HG03039 (cell line): ENCODE data around the gene LCN1.

ENCODE experiments used
- ATAC-seq: cut with Tn5 transposase; IDR thresholded peaks from one replicate; pipeline ENCODE4 v1.9.1; 2021; ENCODE audit warnings: mild to moderate bottlenecking, moderate library complexity; ENCODE audit not compliant: unreplicated experiment

Gene LCN1

GRCh38 chr9:135565636-135566035 lies 44.4 kb downstream of the LCN1 start:
- ATAC-seq = no peak

- ATAC-seq = no peak
Measured at GRCh38 chr9:135566552-135566951, 45.3 kb downstream of the LCN1 start.

GRCh38 chr9:135567311-135567710 lies 46.1 kb downstream of the LCN1 start:
- no peak for ATAC-seq

GRCh38 chr9:135568026-135568425 lies 46.8 kb downstream of the LCN1 start:
- ATAC-seq = no peak

GRCh38 chr9:135570456-135570855 lies 49.2 kb downstream of the LCN1 start:
- no peak for ATAC-seq

- ATAC-seq = no peak
Measured at GRCh38 chr9:135572233-135572632, 51.0 kb downstream of the LCN1 start.

- ATAC-seq = no peak
Measured at GRCh38 chr9:135573124-135573523, 51.9 kb downstream of the LCN1 start.

- ATAC-seq = no peak
Measured at GRCh38 chr9:135574331-135574730, 53.1 kb downstream of the LCN1 start.

GRCh38 chr9:135574943-135575342 lies 53.7 kb downstream of the LCN1 start:
- ATAC-seq = no peak
